Rectal smooth muscle tissue (tissue), 1 donor: Measurements from ENCODE around the gene ALX3.
"Not testable (repeated sequence)": the region's sequence is repeated elsewhere in the genome, so short reads cannot be mapped to it uniquely, and the experiment has no call there.

Experiments used
- H3K27ac ChIP-seq: one replicate; pipeline ENCODE4 v1.7.0; 2013; ENCODE audit warnings: low read depth, low read length, inconsistent platforms
- H3K27me3 ChIP-seq: one replicate; pipeline ENCODE4 v1.7.0; 2013; ENCODE audit warnings: low read length; ENCODE audit not compliant: control insufficient read depth, insufficient read depth
- H3K36me3 ChIP-seq: one replicate; pipeline ENCODE4 v1.7.0; 2013; ENCODE audit warnings: low read length; ENCODE audit not compliant: control insufficient read depth, insufficient read depth
- H3K4me1 ChIP-seq: one replicate; pipeline ENCODE4 v1.7.0; 2013; ENCODE audit warnings: low read length; ENCODE audit not compliant: control insufficient read depth, insufficient read depth
- H3K4me3 ChIP-seq: one replicate; pipeline ENCODE4 v1.7.0; 2013; ENCODE audit warnings: low read length
- H3K9ac ChIP-seq: one replicate; pipeline ENCODE4 v1.7.0; 2013; ENCODE audit warnings: low read length

Gene ALX3

DNA sequence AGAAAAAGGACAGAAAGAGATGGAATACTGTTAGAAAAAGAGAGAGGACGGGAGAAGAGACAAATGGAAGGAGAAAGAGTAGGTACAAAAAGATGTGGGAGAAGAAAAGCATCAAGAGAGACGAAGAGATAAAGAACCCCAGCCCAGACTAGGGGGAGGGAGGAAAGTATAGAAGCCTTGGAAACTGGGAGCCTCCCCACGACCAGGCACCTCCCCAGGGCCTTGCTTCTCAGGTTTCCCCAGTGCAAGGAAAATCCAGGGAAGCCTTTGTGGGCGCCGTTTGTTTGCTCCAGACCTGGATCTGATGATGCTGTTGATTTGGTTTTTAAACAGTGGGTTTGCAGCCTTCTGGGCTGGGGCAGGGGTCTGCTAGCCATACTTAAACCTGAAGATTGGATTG, 15.2 kb upstream of the ALX3 start:
- H3K36me3 ChIP-seq, result no peaks in the 10 kb centered on the region
- H3K27ac ChIP-seq, result no peak overlapping the region
- H3K9ac ChIP-seq, result no peak overlapping the region
- H3K27me3 ChIP-seq, result peaks cover 4% of the 10 kb centered on the region
- no peak overlapping the region for H3K4me3 ChIP-seq
- no peaks in the 10 kb centered on the region for H3K4me1 ChIP-seq

GRCh38 chr1:110084227-110085078, 14.0 kb upstream of the ALX3 start:
- peak overlapping the region; percentile 79 for H3K27ac ChIP-seq
- peaks cover 4% of the 10 kb centered on the region for H3K27me3 ChIP-seq
- peak overlapping the region; percentile 33 for H3K9ac ChIP-seq
- H3K36me3 ChIP-seq, result no peaks in the 10 kb centered on the region
- H3K4me1 ChIP-seq, result no peaks in the 10 kb centered on the region
- peak overlapping the region; percentile 67 for H3K4me3 ChIP-seq

DNA sequence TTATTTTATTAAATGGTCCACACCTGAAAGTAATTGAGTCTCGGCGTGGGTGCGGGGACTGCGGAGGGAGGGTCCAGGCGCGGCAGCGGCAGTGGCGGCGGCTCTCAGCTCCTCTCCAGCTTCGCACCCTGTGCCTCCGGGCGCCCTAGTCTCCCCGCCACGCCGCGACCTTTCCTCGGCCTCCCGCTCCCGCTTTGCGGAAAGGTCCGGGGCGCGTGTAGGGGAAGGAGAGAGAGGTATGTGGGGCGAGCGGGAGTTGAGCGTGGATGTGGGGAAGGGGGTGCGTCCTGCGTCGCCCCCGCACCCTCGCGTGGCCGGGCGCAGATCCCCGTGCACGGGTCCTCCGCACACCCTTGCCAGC, 13.4 kb upstream of the ALX3 start:
- H3K9ac ChIP-seq, result peak overlapping the region; percentile 33
- H3K27ac ChIP-seq, result peak overlapping the region; percentile 79
- peak overlapping the region; percentile 67 for H3K4me3 ChIP-seq
- H3K36me3 ChIP-seq, result no peaks in the 10 kb centered on the region
- no peaks in the 10 kb centered on the region for H3K4me1 ChIP-seq
- peaks cover 4% of the 10 kb centered on the region for H3K27me3 ChIP-seq

- Histone ChIP-seq H3K27ac (no peak overlapping the region), H3K36me3 (no peaks in the 10 kb centered on the region), H3K4me3 (peak overlapping the region; percentile 67), H3K9ac (peak overlapping the region; percentile 10), H3K27me3 (peaks cover 4% of the 10 kb centered on the region), H3K4me1 (no peaks in the 10 kb centered on the region)
Observed at GRCh38 chr1:110083061-110083865, 12.8 kb upstream of the ALX3 start.

- Histone ChIP-seq H3K27me3 (peaks cover 4% of the 10 kb centered on the region), H3K9ac (no peak overlapping the region), H3K4me1 (no peaks in the 10 kb centered on the region), H3K4me3 (no peak overlapping the region), H3K27ac (no peak overlapping the region), H3K36me3 (no peaks in the 10 kb centered on the region)
Observed at GRCh38 chr1:110082477-110082876, 12.0 kb upstream of the ALX3 start.

- no peaks in the 10 kb centered on the region for H3K36me3 ChIP-seq
- H3K27ac ChIP-seq, result no peak overlapping the region
- peaks cover 4% of the 10 kb centered on the region for H3K27me3 ChIP-seq
- no peaks in the 10 kb centered on the region for H3K4me1 ChIP-seq
- H3K9ac ChIP-seq, result no peak overlapping the region
- H3K4me3 ChIP-seq, result no peak overlapping the region
Observed at GRCh38 chr1:110081061-110081460, 10.6 kb upstream of the ALX3 start.

GRCh38 chr1:110079995-110080394, 9.5 kb upstream of the ALX3 start:
- not testable (repeated sequence) for H3K4me3 ChIP-seq, H3K4me1 ChIP-seq, H3K27me3 ChIP-seq, H3K9ac ChIP-seq, H3K36me3 ChIP-seq, H3K27ac ChIP-seq

DNA sequence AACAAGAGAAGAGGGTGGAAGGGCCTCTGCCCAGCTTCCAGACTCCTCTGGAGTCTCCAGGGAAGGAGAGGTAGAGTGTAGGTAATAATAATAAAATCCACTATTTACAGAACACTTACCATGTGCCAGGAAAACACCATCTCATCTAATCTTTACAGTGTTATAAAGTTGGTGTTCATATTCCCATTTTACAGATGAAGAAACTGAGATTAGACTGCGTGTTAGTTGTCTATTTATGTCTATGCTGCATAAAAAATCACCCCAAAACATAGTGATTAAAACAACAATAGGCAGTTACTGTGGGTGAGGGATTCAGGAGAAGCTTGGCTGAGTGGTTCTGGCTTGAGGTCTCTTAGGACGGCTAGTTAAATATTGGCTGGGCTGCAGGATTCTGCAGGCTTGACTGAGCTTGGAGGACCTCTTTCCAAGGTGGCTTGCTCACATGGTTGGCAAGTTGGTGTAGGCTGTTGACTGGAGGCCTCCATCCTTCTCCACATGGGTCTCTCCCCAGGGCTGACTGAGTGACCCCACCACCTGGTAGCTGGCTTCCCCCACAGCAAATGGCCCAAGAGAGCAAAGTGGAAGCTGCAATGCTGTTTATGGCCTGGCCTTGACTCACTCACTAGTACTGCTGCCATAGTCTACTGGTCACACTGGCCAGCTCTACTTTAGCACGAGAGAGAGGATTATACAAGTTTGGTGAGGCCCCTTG, 6.5 kb upstream of the ALX3 start:
- peaks cover 8% of the 10 kb centered on the region for H3K27me3 ChIP-seq

DNA sequence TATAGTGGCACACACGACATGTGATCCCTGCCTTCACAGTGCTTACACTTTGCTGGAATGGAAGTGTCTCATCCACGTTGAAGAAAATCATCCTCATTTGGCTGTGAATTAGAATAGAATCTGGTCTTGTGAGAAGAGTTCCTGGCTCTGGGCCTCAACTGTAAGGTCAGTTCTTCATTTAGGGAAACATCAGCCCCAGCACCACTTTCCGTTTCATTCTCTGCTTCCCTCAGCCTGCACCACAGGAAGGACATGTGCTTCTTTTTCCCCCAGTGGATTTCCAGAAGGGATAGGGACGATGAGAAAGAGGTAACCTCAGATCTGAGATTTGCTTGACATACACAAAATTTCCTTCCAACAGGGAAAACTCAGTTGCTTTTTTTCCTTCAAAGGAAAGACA, 3.7 kb upstream of the ALX3 start:
- no peak overlapping the region for H3K4me3 ChIP-seq
- H3K36me3 ChIP-seq, result no peaks in the 10 kb centered on the region
- no peak overlapping the region for H3K27ac ChIP-seq
- H3K27me3 ChIP-seq, result peaks cover 27% of the 10 kb centered on the region
- no peak overlapping the region for H3K9ac ChIP-seq
- H3K4me1 ChIP-seq, result no peaks in the 10 kb centered on the region

More for the DNA sequence above, 6.5 kb upstream of the ALX3 start:
- H3K27ac ChIP-seq, result no peak overlapping the region
- H3K4me3 ChIP-seq, result no peak overlapping the region
- no peaks in the 10 kb centered on the region for H3K36me3 ChIP-seq
- no peaks in the 10 kb centered on the region for H3K4me1 ChIP-seq
- no peak overlapping the region for H3K9ac ChIP-seq

DNA sequence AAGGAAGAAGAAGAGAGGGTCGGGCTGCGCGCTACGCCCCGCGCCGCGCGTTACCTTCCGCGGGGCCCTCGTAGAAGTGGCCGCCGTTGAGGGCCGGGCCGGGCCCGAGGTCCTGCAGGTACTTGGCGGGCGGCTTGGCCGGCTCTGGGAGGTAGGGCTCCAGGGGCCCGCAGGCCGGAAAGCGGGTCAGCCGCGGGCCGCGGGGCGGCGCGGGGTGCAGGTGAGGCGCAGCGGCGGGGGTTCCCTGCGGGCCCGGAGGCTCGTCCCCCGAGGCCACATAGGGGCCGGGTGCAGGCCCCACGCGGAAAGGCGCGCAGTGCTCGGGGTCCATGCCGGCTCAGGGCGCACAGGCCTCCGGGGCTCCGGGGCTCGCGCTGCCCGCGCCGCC, 196 bp downstream of the ALX3 start:
- H3K27ac ChIP-seq, result no peak overlapping the region
- peaks cover 53% of the 10 kb centered on the region for H3K27me3 ChIP-seq
- peaks cover 5% of the 10 kb centered on the region for H3K4me1 ChIP-seq
- H3K9ac ChIP-seq, result no peak overlapping the region
- H3K36me3 ChIP-seq, result no peaks in the 10 kb centered on the region
- no peak overlapping the region for H3K4me3 ChIP-seq

- Histone ChIP-seq H3K4me1 (peaks cover 5% of the 10 kb centered on the region), H3K36me3 (no peaks in the 10 kb centered on the region), H3K27ac (no peak overlapping the region), H3K27me3 (peaks cover 53% of the 10 kb centered on the region), H3K4me3 (no peak overlapping the region), H3K9ac (no peak overlapping the region)
Observed at GRCh38 chr1:110069404-110070281, 829 bp downstream of the ALX3 start.
